CD14-positive monocyte (primary cell): ENCODE measurements around the gene TMEM87B. TPM values are rescaled to one million over a fixed set of nuclear protein-coding genes. Genes with fewer than 3 reads are reported as not detected.
"Not testable (repeated sequence)": the region's sequence is repeated elsewhere in the genome, so short reads cannot be mapped to it uniquely, and the experiment has no call there.

Experiments
- DNase-seq, 3 donors: peaks; one replicate each; pipeline ENCODE4 v3.0.0-alpha.2; 2011 to 2022
- H2AFZ ChIP-seq: 2 replicates; pipeline ENCODE4 v1.6.0; 2012; ENCODE audit warnings: mild to moderate bottlenecking, low read depth, low read length, inconsistent platforms; ENCODE audit not compliant: insufficient read depth, poor library complexity, severe bottlenecking
- H3K27ac ChIP-seq, 2 donors: 1 replicate in 1 of 2; 2 replicates in 1 of 2; pipeline ENCODE4 v1.5.1; 2012 to 2013; ENCODE audit warnings: low read length in 2 of 2, control low read depth in 1 of 2, inconsistent platforms in 1 of 2, low read depth in 1 of 2, mild to moderate bottlenecking in 1 of 2
- H3K27me3 ChIP-seq, 2 donors: one replicate each; pipeline versions ENCODE4 v1.6.0 to v1.6.1; 2011 to 2013; ENCODE audit warnings: low read length in 2 of 2; ENCODE audit not compliant: control insufficient read depth in 2 of 2, insufficient read depth in 2 of 2
- H3K36me3 ChIP-seq, 2 donors: replicated peaks in 1 of 2; 1 replicate in 1 of 2; 2 replicates in 1 of 2; pipeline versions ENCODE4 v1.5.1 to v1.6.1; 2012 to 2013; ENCODE audit warnings: low read length in 2 of 2, control low read depth in 1 of 2, inconsistent platforms in 1 of 2, mild to moderate bottlenecking in 1 of 2; ENCODE audit not compliant: insufficient read depth in 2 of 2, control insufficient read depth in 1 of 2
- H3K4me1 ChIP-seq, 2 donors: 1 replicate in 1 of 2; 2 replicates in 1 of 2; pipeline versions ENCODE4 v1.5.1 to v1.6.1; 2012 to 2013; ENCODE audit warnings: low read length in 2 of 2, control low read depth in 1 of 2, inconsistent platforms in 1 of 2, mild to moderate bottlenecking in 1 of 2, moderate library complexity in 1 of 2; ENCODE audit not compliant: insufficient read depth in 2 of 2, control insufficient read depth in 1 of 2
- H3K4me2 ChIP-seq: replicated peaks from 2 replicates; pipeline ENCODE3; 2012; ENCODE audit warnings: low read length, moderate library complexity, mild to moderate bottlenecking; ENCODE audit not compliant: poor library complexity, severe bottlenecking; ENCODE audit errors: extremely low read depth
- H3K4me3 ChIP-seq, 3 experiments: fragments of 200-600 bp in 1 of 3; sonication (generic) in 1 of 3; replicated peaks in 1 of 3; 1 replicate in 2 of 3; 2 replicates in 1 of 3; pipeline ENCODE4 v1.5.1; 2011 to 2013; ENCODE audit warnings: low read length in 3 of 3, mild to moderate bottlenecking in 3 of 3, control low read depth in 2 of 3, low read depth in 2 of 3, inconsistent platforms in 1 of 3, moderate library complexity in 1 of 3
- H3K79me2 ChIP-seq: 2 replicates; pipeline ENCODE4 v1.6.0; 2012; ENCODE audit warnings: mild to moderate bottlenecking, control low read depth, inconsistent platforms, low read length, moderate library complexity; ENCODE audit not compliant: insufficient read depth
- H3K9ac ChIP-seq: 2 replicates; pipeline ENCODE4 v1.6.0; 2017; ENCODE audit warnings: low read length, mild to moderate bottlenecking; ENCODE audit not compliant: insufficient read depth, poor library complexity, severe bottlenecking
- H3K9me3 ChIP-seq, 2 donors: replicated peaks in 1 of 2; 1 replicate in 1 of 2; 2 replicates in 1 of 2; pipeline versions ENCODE4 v1.5.1 to v1.6.1; 2012 to 2013; ENCODE audit warnings: low read length in 2 of 2, control low read depth in 1 of 2; ENCODE audit not compliant: control insufficient read depth in 1 of 2, insufficient read depth in 1 of 2
- H4K20me1 ChIP-seq: 2 replicates; pipeline ENCODE4 v1.6.0; 2012; ENCODE audit warnings: mild to moderate bottlenecking, low read length, control low read depth, moderate library complexity; ENCODE audit not compliant: insufficient read depth
- H3K27ac Mint-ChIP-seq, 7 donors: one replicate each; pipeline ENCODE4 v1.8.0; 2020; ENCODE audit warnings: mild to moderate bottlenecking in 7 of 7, mixed read lengths in 7 of 7, moderate library complexity in 6 of 7, inconsistent platforms in 2 of 7
- H3K27me3 Mint-ChIP-seq, 3 donors: one replicate each; pipeline ENCODE4 v1.8.0; 2021 to 2022; ENCODE audit warnings: low read depth in 3 of 3, mild to moderate bottlenecking in 3 of 3, mixed read lengths in 3 of 3, moderate library complexity in 3 of 3, inconsistent platforms in 1 of 3
- H3K36me3 Mint-ChIP-seq, 2 donors: one replicate each; pipeline ENCODE4 v1.8.0; 2020; ENCODE audit warnings: mixed read lengths in 2 of 2, inconsistent platforms in 1 of 2, mild to moderate bottlenecking in 1 of 2
- H3K4me1 Mint-ChIP-seq: one replicate; pipeline ENCODE4 v1.8.0; 2020; ENCODE audit warnings: mild to moderate bottlenecking, mixed read lengths
- H3K4me3 Mint-ChIP-seq, 2 donors: one replicate each; pipeline ENCODE4 v1.8.0; 2020; ENCODE audit warnings: mild to moderate bottlenecking in 2 of 2, mixed read lengths in 2 of 2, moderate library complexity in 1 of 2
- H3K9me3 Mint-ChIP-seq, 7 donors: one replicate each; pipeline ENCODE4 v1.8.0; 2020 to 2022; ENCODE audit warnings: mixed read lengths in 7 of 7, mild to moderate bottlenecking in 6 of 7, moderate library complexity in 6 of 7, inconsistent platforms in 2 of 7
- WGBS: methylation state at CpG from one replicate; pipeline ENCODE4 v1.1.5; 2013; ENCODE audit warnings: missing lambda C conversion rate; ENCODE audit not compliant: insufficient coverage; 5-methylcytosine and 5-hydroxymethylcytosine counted together
- intact Hi-C, 2 donors: fragments of 100-400 bp; cut with micrococcal nuclease; formaldehyde crosslinking; loops; one replicate each; pipeline versions ENCODE4 v1.15.0 to v1.15.1; 2023
- polyA plus RNA-seq, 3 donors: library from polyadenylated mRNA; depleted of rRNA in 1 of 3; unstranded in 2 of 3; stranded (reverse) in 1 of 3; fragments of 300-500 nt in 2 of 3; fragments of >200 nt in 1 of 3; fragmentation: Illumina TruSeq in 2 of 3; gene quantifications; 1 replicate in 2 of 3; 2 replicates in 1 of 3; pipeline ENCODE4 v1.2.3, GENCODE V29; 2012 to 2021
- TF ChIP-seq, protein P1 (sequence below): fragments of 200-600 bp; IDR thresholded peaks from one replicate; pipeline ENCODE4 v1.8.0; 2022; ENCODE audit warnings: antibody characterized with exemption, mild to moderate bottlenecking

The TMEM87B gene
- polyA plus RNA-seq, 3 donors = 9.1 to 13.4 (median 11.4) TPM

DNA sequence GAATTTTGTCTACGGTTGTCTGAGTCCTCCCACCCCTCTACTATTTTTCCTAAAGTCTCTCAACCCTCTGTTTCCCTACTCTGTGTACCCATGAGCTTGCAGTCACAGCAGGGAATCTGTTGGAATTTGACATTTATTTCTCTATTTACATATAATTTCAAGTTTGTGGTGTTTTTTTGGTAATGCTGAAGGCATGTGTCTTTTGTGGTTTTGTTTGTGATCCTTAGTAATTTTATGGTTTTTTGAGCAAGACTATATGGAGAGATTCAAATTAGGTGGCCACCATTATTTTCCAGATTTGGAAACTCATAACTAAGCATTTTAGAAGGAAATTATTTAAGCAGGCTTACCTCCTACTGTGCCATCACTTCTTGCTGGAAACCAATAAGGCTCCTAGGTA lies 55.9 kb downstream of the TMEM87B start:
- DNase-seq = no peak
- Histone ChIP-seq H3K79me2 (no peaks in the 10 kb centered on the region), H3K36me3 (peaks cover 80 to 82% of the 10 kb centered on the region in 2 donors), H4K20me1 (no peaks in the 10 kb centered on the region), H3K27ac (no peak overlapping the region), H3K27me3 (no peaks in the 10 kb centered on the region), H3K4me3 (no peak overlapping the region), H3K4me1 (no peaks in the 10 kb centered on the region), H2AFZ (no peak overlapping the region), H3K9me3 (peaks cover 3 to 13% of the 10 kb centered on the region in 2 donors), H3K9ac (no peak overlapping the region), H3K4me2 (no peak overlapping the region)
- Mint-ChIP-seq H3K27me3 (peaks cover 0 to 1% (median 0%) of the 10 kb centered on the region in 3 donors), H3K36me3 (peaks cover 69 to 72% of the 10 kb centered on the region in 2 donors), H3K4me1 (no peaks in the 10 kb centered on the region), H3K4me3 (no peak overlapping the region), H3K9me3 (peaks cover 12 to 20% (median 14%) of the 10 kb centered on the region in 7 donors), H3K27ac (no peak overlapping the region)
- intact Hi-C loops = no loop called here
- no CpG with 5 or more reads among the region's 1 CpG for WGBS
- TF ChIP-seq, protein P1, sequence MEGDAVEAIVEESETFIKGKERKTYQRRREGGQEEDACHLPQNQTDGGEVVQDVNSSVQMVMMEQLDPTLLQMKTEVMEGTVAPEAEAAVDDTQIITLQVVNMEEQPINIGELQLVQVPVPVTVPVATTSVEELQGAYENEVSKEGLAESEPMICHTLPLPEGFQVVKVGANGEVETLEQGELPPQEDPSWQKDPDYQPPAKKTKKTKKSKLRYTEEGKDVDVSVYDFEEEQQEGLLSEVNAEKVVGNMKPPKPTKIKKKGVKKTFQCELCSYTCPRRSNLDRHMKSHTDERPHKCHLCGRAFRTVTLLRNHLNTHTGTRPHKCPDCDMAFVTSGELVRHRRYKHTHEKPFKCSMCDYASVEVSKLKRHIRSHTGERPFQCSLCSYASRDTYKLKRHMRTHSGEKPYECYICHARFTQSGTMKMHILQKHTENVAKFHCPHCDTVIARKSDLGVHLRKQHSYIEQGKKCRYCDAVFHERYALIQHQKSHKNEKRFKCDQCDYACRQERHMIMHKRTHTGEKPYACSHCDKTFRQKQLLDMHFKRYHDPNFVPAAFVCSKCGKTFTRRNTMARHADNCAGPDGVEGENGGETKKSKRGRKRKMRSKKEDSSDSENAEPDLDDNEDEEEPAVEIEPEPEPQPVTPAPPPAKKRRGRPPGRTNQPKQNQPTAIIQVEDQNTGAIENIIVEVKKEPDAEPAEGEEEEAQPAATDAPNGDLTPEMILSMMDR = no peak

DNA sequence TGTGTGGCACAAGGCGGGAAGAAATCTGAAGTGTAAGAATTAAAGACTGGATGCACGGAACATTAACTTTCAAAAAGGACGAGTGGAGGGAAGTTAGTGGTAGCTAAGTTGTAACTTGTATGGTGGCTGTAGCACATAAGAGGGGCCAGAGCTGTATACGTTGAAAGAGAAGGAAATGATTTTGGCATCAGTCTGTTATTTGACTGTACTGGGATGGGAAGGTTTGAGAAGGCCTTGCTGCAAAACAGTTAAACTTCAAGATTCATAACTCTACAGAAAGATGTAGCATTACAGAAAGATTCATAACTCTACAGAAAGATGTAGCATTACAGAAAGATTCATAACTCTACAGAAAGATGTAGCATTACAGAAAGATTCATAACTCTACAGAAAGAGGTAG lies 58.3 kb downstream of the TMEM87B start:
- Histone ChIP-seq H3K36me3 (peaks cover 79 to 82% of the 10 kb centered on the region in 2 donors), H3K9me3 (peaks cover 3 to 13% of the 10 kb centered on the region in 2 donors)
- H3K79me2 ChIP-seq, H2AFZ ChIP-seq, H3K27ac ChIP-seq, H3K27me3 Mint-ChIP-seq, H3K4me3 Mint-ChIP-seq, H3K4me3 ChIP-seq, intact Hi-C loops, H3K27me3 ChIP-seq, H3K4me2 ChIP-seq, H3K9ac ChIP-seq, H3K27ac Mint-ChIP-seq, DNase-seq, H4K20me1 ChIP-seq, H3K4me1 Mint-ChIP-seq, H3K4me1 ChIP-seq: not testable (repeated sequence)
- 100% methylated on average over 4 of the region's 4 CpGs for WGBS
- Mint-ChIP-seq H3K9me3 (peaks cover 8 to 17% (median 12%) of the 10 kb centered on the region in 7 donors), H3K36me3 (peaks cover 71 to 74% of the 10 kb centered on the region in 2 donors)
